H1 (cell line): ENCODE data around the gene ADSS1. TPM values are rescaled to one million over a fixed set of nuclear protein-coding genes. Genes with fewer than 3 reads are reported as not detected.

Source experiments
- ASH2L ChIP-seq: fragments of 200-600, 300-600 bp; sonication (generic); IDR thresholded peaks from one replicate; pipeline ENCODE4 v1.7.1; 2017; ENCODE audit warnings: low read length
- ATF2 ChIP-seq: IDR thresholded peaks from 2 replicates; pipeline ENCODE4 v1.6.1; 2012; ENCODE audit warnings: low read length, inconsistent platforms
- ATF3 ChIP-seq: IDR thresholded peaks from 2 replicates; pipeline ENCODE4 v1.6.1; 2011; ENCODE audit warnings: low read depth, mild to moderate bottlenecking, low read length; ENCODE audit not compliant: insufficient read depth
- BCL11A ChIP-seq, 2 experiments: IDR thresholded peaks; one replicate each; pipeline ENCODE4 v1.6.1; 2011; ENCODE audit warnings: low read depth in 2 of 2, low read length in 2 of 2, mild to moderate bottlenecking in 2 of 2
- BRCA1 ChIP-seq: IDR thresholded peaks from 2 replicates; pipeline ENCODE4 v1.6.1; 2012; ENCODE audit warnings: low read depth, low read length, improper control_type of control experiment
- EP300 ChIP-seq, 2 experiments: IDR thresholded peaks; 1 replicate in 1 of 2; 2 replicates in 1 of 2; pipeline ENCODE4 v1.6.1; 2011 to 2012; ENCODE audit warnings: low read depth in 2 of 2, low read length in 2 of 2, mild to moderate bottlenecking in 2 of 2, borderline replicate concordance in 1 of 2, inconsistent platforms in 1 of 2, moderate library complexity in 1 of 2
- GABPA ChIP-seq: IDR thresholded peaks from 2 replicates; pipeline ENCODE4 v1.6.1; 2011; ENCODE audit warnings: mild to moderate bottlenecking, low read length, moderate library complexity, borderline replicate concordance; ENCODE audit not compliant: insufficient read depth
- JUN ChIP-seq: IDR thresholded peaks from 2 replicates; pipeline ENCODE4 v1.6.1; 2011; ENCODE audit warnings: low read depth, mild to moderate bottlenecking, improper control_type of control experiment, low read length
- KDM5A ChIP-seq: fragments of 200-600 bp; IDR thresholded peaks from 2 replicates; pipeline ENCODE4 v1.7.1; 2012; ENCODE audit warnings: mild to moderate bottlenecking, low read length, inconsistent platforms, mixed read lengths
- RBBP5 ChIP-seq: IDR thresholded peaks from 2 replicates; pipeline ENCODE4 v1.7.1; 2012; ENCODE audit warnings: low read depth, mild to moderate bottlenecking, inconsistent platforms, low read length, moderate library complexity, borderline replicate concordance
- RNF2 ChIP-seq: fragments of 200-900, 300-1000 bp; sonication (generic); IDR thresholded peaks from 2 replicates; pipeline ENCODE4 v1.7.1; 2016; ENCODE audit warnings: borderline replicate concordance, low read depth, mild to moderate bottlenecking, antibody characterized with exemption, low read length; ENCODE audit not compliant: poor library complexity, severe bottlenecking; ENCODE audit errors: missing control alignments
- RXRA ChIP-seq: IDR thresholded peaks from 2 replicates; pipeline ENCODE4 v1.6.1; 2011; ENCODE audit warnings: low read depth, mild to moderate bottlenecking, low read length, moderate library complexity; ENCODE audit not compliant: insufficient read depth
- SP1 ChIP-seq: IDR thresholded peaks from 2 replicates; pipeline ENCODE4 v1.6.1; 2011; ENCODE audit warnings: low read depth, low read length
- SP2 ChIP-seq: IDR thresholded peaks from 2 replicates; pipeline ENCODE4 v1.6.1; 2012; ENCODE audit warnings: mild to moderate bottlenecking, low read length, inconsistent platforms
- SRF ChIP-seq: IDR thresholded peaks from 2 replicates; pipeline ENCODE4 v1.6.1; 2011; ENCODE audit warnings: mild to moderate bottlenecking, low read depth, low read length, moderate library complexity
- TAF7 ChIP-seq: optimal IDR thresholded peaks from 2 replicates; pipeline ENCODE3; 2011; ENCODE audit warnings: low read depth, mild to moderate bottlenecking, inconsistent platforms, low read length, moderate library complexity, borderline replicate concordance
- TBP ChIP-seq: IDR thresholded peaks from 2 replicates; pipeline ENCODE4 v1.6.1; 2011; ENCODE audit warnings: low read depth, low read length, improper control_type of control experiment
- ZNF274 ChIP-seq: IDR thresholded peaks from 2 replicates; pipeline ENCODE4 v1.7.0; 2012; ENCODE audit warnings: low read length, borderline replicate concordance; ENCODE audit errors: extremely low read depth
- polyA plus RNA-seq, 7 experiments: library from polyadenylated mRNA; depleted of rRNA in 3 of 7; stranded (reverse) in 5 of 7; unstranded in 2 of 7; fragments of >200 nt in 5 of 7; fragments of 200-250 nt in 2 of 7; gene quantifications; 1 replicate in 5 of 7; 2 replicates in 1 of 7; 4 replicates in 1 of 7; pipeline versions ENCODE4 v1.2.1 to v1.2.3, GENCODE V29; 2011 to 2013; ENCODE audit warnings: missing spikeins in 2 of 7, mixed read lengths in 2 of 7
- total RNA-seq: library from RNA; stranded (reverse); fragmentation: NEBNext Ultra II Directional; extraction: Animal tissue kit (Norgen Biotek cat#: 25700); gene quantifications from 2 replicates; pipeline ENCODE4 v1.2.1, GENCODE V29; 2021

ADSS1 gene
- total and polyA plus RNA-seq, 2 of the 8 experiments (the other 6 are each of a cell fraction or from before 2014, with no cell fraction given): 7.1 to 7.9 TPM

GRCh38 chr14:104752735-104753527, 28.9 kb downstream of the ADSS1 start, which contains the start of gene SIVA1 (continued):
- no peak for TF ChIP-seq ATF2
- TF ChIP-seq RNF2: no peak
- TF ChIP-seq BRCA1: peak; percentile 24; the same call in 1 of the 2 replicates
- no peak for TF ChIP-seq ZNF274
- no peak for TF ChIP-seq RXRA
- TF ChIP-seq SRF: peak; percentile 78
- TF ChIP-seq TBP: peak; percentile 65
- TF ChIP-seq SP2: peak; percentile 41; the same call in 1 of the 2 replicates
- TF ChIP-seq ASH2L: peak; percentile 78
- TF ChIP-seq JUN: no peak
- peak; percentile 34 for TF ChIP-seq TAF7
- peak; percentile 70 for TF ChIP-seq RBBP5
- peak; percentile 91 for TF ChIP-seq SP1
- peak; percentile 80 for TF ChIP-seq ATF3
- TF ChIP-seq EP300 (IDR thresholded peaks at IDR 0.05; ENCODE audit: borderline replicate concordance in 1 of 2, low read depth in 2 of 2, low read length in 2 of 2): no peak
- no peak for TF ChIP-seq BCL11A (IDR thresholded peaks at IDR 0.05; ENCODE audit: low read depth in 2 of 2, low read length in 2 of 2)
- peak; percentile 76 for TF ChIP-seq KDM5A
- TF ChIP-seq GABPA: no peak
